Activated naive CD4-positive, alpha-beta T cell treated with anti-CD3 and anti-CD28 coated beads, Interleukin-2, amount 50 U/mL, for 72 hours (primary cell): ENCODE measurements around the gene ICA1L. TPM values are rescaled to one million over a fixed set of nuclear protein-coding genes. Genes with fewer than 3 reads are reported as not detected.

Experiments
- ATAC-seq, 2 donors: fragments of 150-1000 bp; cut with Tn5 transposase; 2 replicates each; pipeline ENCODE4 v1.10.0; 2021; ENCODE audit warnings: mild to moderate bottlenecking in 2 of 2, moderate library complexity in 2 of 2
- DNase-seq, 2 donors: peaks; one replicate each; pipeline ENCODE4 v3.0.0; 2021 to 2022; ENCODE audit warnings: low spot score in 2 of 2
- H3K27ac Mint-ChIP-seq, 2 donors: one replicate each; pipeline ENCODE4 v1.8.0; 2022; ENCODE audit warnings: mild to moderate bottlenecking in 2 of 2, mixed read lengths in 2 of 2
- H3K36me3 Mint-ChIP-seq, 2 donors: one replicate each; pipeline ENCODE4 v1.8.0; 2022; ENCODE audit warnings: mixed read lengths in 2 of 2
- H3K9me3 Mint-ChIP-seq, 2 donors: one replicate each; pipeline ENCODE4 v1.8.0; 2022; ENCODE audit warnings: mixed read lengths in 2 of 2
- total RNA-seq, 2 donors: library from RNA; stranded (reverse); gene quantifications; one replicate each; pipeline ENCODE4 v1.2.3, GENCODE V29; 2022

Gene ICA1L
- total RNA-seq, 2 donors from 2014 or later: 6.2 to 10.0 TPM

GRCh38 chr2:202771741-202772460 lies 99.7 kb downstream of the ICA1L start:
- Mint-ChIP-seq H3K36me3 (peaks cover 0 to 16% of the 10 kb centered on the region in 2 donors), H3K9me3 (no peaks in the 10 kb centered on the region), H3K27ac (no peak overlapping the region)
- DNase-seq (no peak), ATAC-seq (no peak)

- H3K27ac Mint-ChIP-seq: no peak overlapping the region
- peaks cover 0 to 16% of the 10 kb centered on the region in 2 donors for H3K36me3 Mint-ChIP-seq
- H3K9me3 Mint-ChIP-seq: no peaks in the 10 kb centered on the region
- ATAC-seq: no peak
- no peak for DNase-seq
These were observed 100.2 kb downstream of the ICA1L start for GRCh38 chr2:202771336-202771735.

GRCh38 chr2:202769201-202769600 lies 102.4 kb downstream of the ICA1L start:
- Mint-ChIP-seq H3K9me3 (no peaks in the 10 kb centered on the region), H3K36me3 (peaks cover 0 to 24% of the 10 kb centered on the region in 2 donors), H3K27ac (no peak overlapping the region)
- DNase-seq (no peak), ATAC-seq (no peak)

- no peak for ATAC-seq
- DNase-seq: no peak
- no peaks in the 10 kb centered on the region for H3K9me3 Mint-ChIP-seq
- peaks cover 6 to 34% of the 10 kb centered on the region in 2 donors for H3K36me3 Mint-ChIP-seq
- H3K27ac Mint-ChIP-seq: no peak overlapping the region
These were observed 103.3 kb downstream of the ICA1L start for GRCh38 chr2:202768273-202768672.

GRCh38 chr2:202765436-202765835 lies 106.1 kb downstream of the ICA1L start:
- Mint-ChIP-seq H3K36me3 (peaks cover 15 to 57% of the 10 kb centered on the region in 2 donors), H3K27ac (no peak overlapping the region), H3K9me3 (no peaks in the 10 kb centered on the region)
- ATAC-seq: no peak
- DNase-seq: no peak

- H3K9me3 Mint-ChIP-seq: no peaks in the 10 kb centered on the region
- ATAC-seq: no peak
- peaks cover 17 to 59% of the 10 kb centered on the region in 2 donors for H3K36me3 Mint-ChIP-seq
These were observed 106.6 kb downstream of the ICA1L start for GRCh38 chr2:202764991-202765390.

GRCh38 chr2:202763916-202764315 lies 107.7 kb downstream of the ICA1L start:
- H3K9me3 Mint-ChIP-seq: no peaks in the 10 kb centered on the region
- peak overlapping the region; percentile 89 to 95 for H3K27ac Mint-ChIP-seq
- H3K36me3 Mint-ChIP-seq: peaks cover 17 to 54% of the 10 kb centered on the region in 2 donors
- no peak for DNase-seq
- ATAC-seq: no peak

More at GRCh38 chr2:202764991-202765390, 106.6 kb downstream of the ICA1L start:
- no peak overlapping the region for H3K27ac Mint-ChIP-seq
- no peak for DNase-seq

GRCh38 chr2:202762556-202762955 lies 109.0 kb downstream of the ICA1L start:
- peak overlapping the region; percentile 89 to 95 for H3K27ac Mint-ChIP-seq
- DNase-seq: no peak
- no peaks in the 10 kb centered on the region for H3K9me3 Mint-ChIP-seq

GRCh38 chr2:202760848-202761247 lies 110.7 kb downstream of the ICA1L start:
- Mint-ChIP-seq H3K9me3 (no peaks in the 10 kb centered on the region), H3K27ac (peak overlapping the region; percentile 69 to 76), H3K36me3 (peaks cover 17 to 55% of the 10 kb centered on the region in 2 donors)
- DNase-seq: no peak
- no peak for ATAC-seq

More at GRCh38 chr2:202762556-202762955, 109.0 kb downstream of the ICA1L start:
- peak; percentile 90 to 96 for ATAC-seq
- H3K36me3 Mint-ChIP-seq: peaks cover 17 to 59% of the 10 kb centered on the region in 2 donors

GRCh38 chr2:202758604-202759003 lies 113.0 kb downstream of the ICA1L start:
- Mint-ChIP-seq H3K36me3 (peaks cover 18 to 42% of the 10 kb centered on the region in 2 donors), H3K27ac (no peak overlapping the region), H3K9me3 (peaks cover 0 to 4% of the 10 kb centered on the region in 2 donors)
- DNase-seq (no peak), ATAC-seq (no peak)

GRCh38 chr2:202758128-202758527 lies 113.4 kb downstream of the ICA1L start:
- peaks cover 0 to 4% of the 10 kb centered on the region in 2 donors for H3K9me3 Mint-ChIP-seq
- peaks cover 22 to 43% of the 10 kb centered on the region in 2 donors for H3K36me3 Mint-ChIP-seq
- no peak overlapping the region for H3K27ac Mint-ChIP-seq
- ATAC-seq (no peak), DNase-seq (no peak)

GRCh38 chr2:202757339-202757738 lies 114.2 kb downstream of the ICA1L start:
- DNase-seq: no peak
- Mint-ChIP-seq H3K36me3 (peaks cover 23 to 44% of the 10 kb centered on the region in 2 donors), H3K27ac (no peak overlapping the region), H3K9me3 (peaks cover 0 to 4% of the 10 kb centered on the region in 2 donors)
- no peak for ATAC-seq

- Mint-ChIP-seq H3K9me3 (peaks cover 0 to 4% of the 10 kb centered on the region in 2 donors), H3K27ac (no peak overlapping the region), H3K36me3 (peaks cover 23 to 41% of the 10 kb centered on the region in 2 donors)
- ATAC-seq (no peak), DNase-seq (no peak)
These were observed 115.0 kb downstream of the ICA1L start for GRCh38 chr2:202756598-202756997.

- H3K36me3 Mint-ChIP-seq: peaks cover 11 to 29% of the 10 kb centered on the region in 2 donors
- peaks cover 0 to 4% of the 10 kb centered on the region in 2 donors for H3K9me3 Mint-ChIP-seq
- ATAC-seq (peak in 1 of 2 donors; percentile 28), DNase-seq (no peak)
- H3K27ac Mint-ChIP-seq: peak overlapping the region in 1 of 2 donors; percentile 76
These were observed 116.6 kb downstream of the ICA1L start for GRCh38 chr2:202754936-202755335.

GRCh38 chr2:202752071-202752470 lies 119.5 kb downstream of the ICA1L start:
- Mint-ChIP-seq H3K27ac (no peak overlapping the region), H3K36me3 (peaks cover 11 to 37% of the 10 kb centered on the region in 2 donors), H3K9me3 (peaks cover 0 to 5% of the 10 kb centered on the region in 2 donors)
- no peak for ATAC-seq
- DNase-seq: no peak

- peaks cover 0 to 14% of the 10 kb centered on the region in 2 donors for H3K9me3 Mint-ChIP-seq
- ATAC-seq (peak in 1 of 2 donors; percentile 28), DNase-seq (no peak)
- H3K36me3 Mint-ChIP-seq: peaks cover 11 to 46% of the 10 kb centered on the region in 2 donors
- H3K27ac Mint-ChIP-seq: peak overlapping the region; percentile 87 to 92
These were observed 120.7 kb downstream of the ICA1L start for GRCh38 chr2:202750763-202751427.

GRCh38 chr2:202749477-202749876 lies 122.1 kb downstream of the ICA1L start:
- H3K9me3 Mint-ChIP-seq: peaks cover 6 to 14% of the 10 kb centered on the region in 2 donors
- H3K27ac Mint-ChIP-seq: peak overlapping the region in 1 of 2 donors; percentile 87
- DNase-seq: no peak
- ATAC-seq: no peak
- peaks cover 18 to 53% of the 10 kb centered on the region in 2 donors for H3K36me3 Mint-ChIP-seq
